Measurements from ENCODE around the gene GRIK1.

DNA sequence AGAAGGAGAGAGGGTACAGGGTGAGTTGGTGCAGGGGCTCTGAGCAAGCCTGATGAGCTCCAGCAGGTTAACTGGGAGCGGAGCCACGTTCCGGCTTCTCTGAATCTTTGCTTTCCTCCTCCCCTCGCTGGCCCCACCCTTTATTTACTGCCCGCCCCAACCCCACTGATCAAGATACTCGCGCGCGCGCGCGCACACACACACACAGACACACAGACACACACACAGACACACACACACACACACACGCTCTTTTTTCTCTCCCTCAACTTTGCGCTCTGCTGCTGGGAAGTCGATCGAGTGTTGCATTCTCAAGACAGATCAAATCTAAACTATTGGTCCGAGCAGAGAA is at the start of gene GRIK1:
- TF ChIP-seq ELK4 (IDR thresholded peaks at IDR 0.05; ENCODE audit: borderline replicate concordance, low read depth, low read length), result no peak
- no peak for TF ChIP-seq ZNF701 (tag by site-specific recombination; IDR thresholded peaks at IDR 0.05)
- TF ChIP-seq, protein P1, sequence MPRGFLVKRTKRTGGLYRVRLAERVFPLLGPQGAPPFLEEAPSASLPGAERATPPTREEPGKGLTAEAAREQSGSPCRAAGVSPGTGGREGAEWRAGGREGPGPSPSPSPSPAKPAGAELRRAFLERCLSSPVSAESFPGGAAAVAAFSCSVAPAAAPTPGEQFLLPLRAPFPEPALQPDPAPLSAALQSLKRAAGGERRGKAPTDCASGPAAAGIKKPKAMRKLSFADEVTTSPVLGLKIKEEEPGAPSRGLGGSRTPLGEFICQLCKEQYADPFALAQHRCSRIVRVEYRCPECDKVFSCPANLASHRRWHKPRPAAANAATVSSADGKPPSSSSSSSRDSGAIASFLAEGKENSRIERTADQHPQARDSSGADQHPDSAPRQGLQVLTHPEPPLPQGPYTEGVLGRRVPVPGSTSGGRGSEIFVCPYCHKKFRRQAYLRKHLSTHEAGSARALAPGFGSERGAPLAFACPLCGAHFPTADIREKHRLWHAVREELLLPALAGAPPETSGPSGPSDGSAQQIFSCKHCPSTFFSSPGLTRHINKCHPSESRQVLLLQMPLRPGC (tag by site-specific recombination; IDR thresholded peaks at IDR 0.05), result no peak
